SK-N-SH treated with all-trans-retinoic acid at 6 μM for 48 hours (cell line): Measurements from ENCODE around the gene ZNF791.
"Not testable (repeated sequence)": the region's sequence is repeated elsewhere in the genome, so short reads cannot be mapped to it uniquely, and the experiment has no call there.

ENCODE experiments used
- ESRRG ChIP-seq: fragments of 250-450 bp; sonication (Bioruptor Pico); IDR thresholded peaks from 2 replicates; pipeline ENCODE4 v1.6.1; 2021; ENCODE audit warnings: mild to moderate bottlenecking
- RARB ChIP-seq: fragments of 250-450 bp; sonication (Bioruptor Pico); IDR thresholded peaks from 2 replicates; pipeline ENCODE4 v1.8.0; 2021; ENCODE audit warnings: mild to moderate bottlenecking, moderate library complexity
- ZFP30 ChIP-seq: fragments of 450-650 bp; formaldehyde crosslinking; IDR thresholded peaks from 2 replicates; pipeline ENCODE4 v1.5.0; 2022; ENCODE audit warnings: mild to moderate bottlenecking, moderate library complexity
- ZNF565 ChIP-seq: fragments of 450-650 bp; formaldehyde crosslinking; conservative IDR thresholded peaks from 2 replicates; pipeline ENCODE4 v1.5.0; 2020; ENCODE audit warnings: low read depth, mild to moderate bottlenecking, moderate library complexity
- TF ChIP-seq, protein P1 (sequence below): fragments of 250-450 bp; sonication (Bioruptor Pico); IDR thresholded peaks from 2 replicates; pipeline ENCODE4 v1.8.0; 2020; ENCODE audit warnings: mild to moderate bottlenecking, moderate library complexity, borderline replicate concordance
- TF ChIP-seq, protein P2 (sequence below): fragments of 250-450 bp; sonication (Bioruptor Pico); IDR thresholded peaks from 2 replicates; pipeline ENCODE4 v1.5.1; 2021; ENCODE audit warnings: mild to moderate bottlenecking, moderate library complexity

DNA sequence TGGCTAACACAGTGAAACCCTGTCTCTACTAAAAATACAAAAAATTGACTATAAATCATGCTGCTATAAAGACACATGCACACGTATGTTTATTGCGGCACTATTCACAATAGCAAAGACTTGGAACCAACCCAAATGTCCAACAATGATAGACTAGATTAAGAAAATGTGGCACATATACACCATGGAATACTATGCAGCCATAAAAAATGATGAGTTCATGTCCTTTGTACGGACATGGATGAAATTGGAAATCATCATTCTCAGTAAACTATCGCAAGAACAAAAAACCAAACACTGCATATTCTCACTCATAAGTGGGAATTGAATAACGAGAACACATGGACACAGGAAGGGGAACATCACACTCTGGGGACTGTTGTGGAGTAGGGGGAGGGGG, 44.3 kb upstream of the ZNF791 start:
- TF ChIP-seq, protein P1, sequence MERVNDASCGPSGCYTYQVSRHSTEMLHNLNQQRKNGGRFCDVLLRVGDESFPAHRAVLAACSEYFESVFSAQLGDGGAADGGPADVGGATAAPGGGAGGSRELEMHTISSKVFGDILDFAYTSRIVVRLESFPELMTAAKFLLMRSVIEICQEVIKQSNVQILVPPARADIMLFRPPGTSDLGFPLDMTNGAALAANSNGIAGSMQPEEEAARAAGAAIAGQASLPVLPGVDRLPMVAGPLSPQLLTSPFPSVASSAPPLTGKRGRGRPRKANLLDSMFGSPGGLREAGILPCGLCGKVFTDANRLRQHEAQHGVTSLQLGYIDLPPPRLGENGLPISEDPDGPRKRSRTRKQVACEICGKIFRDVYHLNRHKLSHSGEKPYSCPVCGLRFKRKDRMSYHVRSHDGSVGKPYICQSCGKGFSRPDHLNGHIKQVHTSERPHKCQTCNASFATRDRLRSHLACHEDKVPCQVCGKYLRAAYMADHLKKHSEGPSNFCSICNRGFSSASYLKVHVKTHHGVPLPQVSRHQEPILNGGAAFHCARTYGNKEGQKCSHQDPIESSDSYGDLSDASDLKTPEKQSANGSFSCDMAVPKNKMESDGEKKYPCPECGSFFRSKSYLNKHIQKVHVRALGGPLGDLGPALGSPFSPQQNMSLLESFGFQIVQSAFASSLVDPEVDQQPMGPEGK (CRISPR knock-in tag): not testable (repeated sequence)
- not testable (repeated sequence) for TF ChIP-seq ESRRG; ZNF565; ZFP30 (CRISPR knock-in tag); RARB (CRISPR knock-in tag)
- TF ChIP-seq, protein P2, sequence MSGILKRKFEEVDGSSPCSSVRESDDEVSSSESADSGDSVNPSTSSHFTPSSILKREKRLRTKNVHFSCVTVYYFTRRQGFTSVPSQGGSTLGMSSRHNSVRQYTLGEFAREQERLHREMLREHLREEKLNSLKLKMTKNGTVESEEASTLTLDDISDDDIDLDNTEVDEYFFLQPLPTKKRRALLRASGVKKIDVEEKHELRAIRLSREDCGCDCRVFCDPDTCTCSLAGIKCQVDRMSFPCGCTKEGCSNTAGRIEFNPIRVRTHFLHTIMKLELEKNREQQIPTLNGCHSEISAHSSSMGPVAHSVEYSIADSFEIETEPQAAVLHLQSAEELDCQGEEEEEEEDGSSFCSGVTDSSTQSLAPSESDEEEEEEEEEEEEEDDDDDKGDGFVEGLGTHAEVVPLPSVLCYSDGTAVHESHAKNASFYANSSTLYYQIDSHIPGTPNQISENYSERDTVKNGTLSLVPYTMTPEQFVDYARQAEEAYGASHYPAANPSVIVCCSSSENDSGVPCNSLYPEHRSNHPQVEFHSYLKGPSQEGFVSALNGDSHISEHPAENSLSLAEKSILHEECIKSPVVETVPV (CRISPR knock-in tag): not testable (repeated sequence)
